IPS-15b (cell line): Measurements from ENCODE around the gene SMAD5.
A peak's percentile ranks its signal among the peaks of the same experiment; 100 is the strongest.

Source experiments
- H3K27me3 ChIP-seq: one replicate; pipeline ENCODE4 v1.6.1; 2013; ENCODE audit warnings: low read length; ENCODE audit not compliant: control insufficient read depth, insufficient read depth
- H3K36me3 ChIP-seq: one replicate; pipeline ENCODE4 v1.6.1; 2013; ENCODE audit warnings: low read length; ENCODE audit not compliant: control insufficient read depth, insufficient read depth
- H3K4me1 ChIP-seq: one replicate; pipeline ENCODE4 v1.6.1; 2013; ENCODE audit warnings: mild to moderate bottlenecking, low read length; ENCODE audit not compliant: control insufficient read depth, insufficient read depth
- H3K4me3 ChIP-seq: one replicate; pipeline ENCODE4 v1.5.1; 2013; ENCODE audit warnings: low read depth, low read length
- H3K9ac ChIP-seq: one replicate; pipeline ENCODE4 v1.6.1; 2013; ENCODE audit warnings: low read depth, mild to moderate bottlenecking, low read length
- H3K9me3 ChIP-seq: one replicate; pipeline ENCODE4 v1.6.1; 2013; ENCODE audit warnings: mild to moderate bottlenecking, low read length; ENCODE audit not compliant: control insufficient read depth, insufficient read depth

SMAD5 gene

GRCh38 chr5:136101884-136102283, 30.8 kb upstream of the SMAD5 start:
- H3K4me1 ChIP-seq = peaks cover 16% of the 10 kb centered on the region
- no peak overlapping the region for H3K4me3 ChIP-seq
- H3K9me3 ChIP-seq = no peaks in the 10 kb centered on the region
- no peaks in the 10 kb centered on the region for H3K36me3 ChIP-seq
- H3K9ac ChIP-seq = no peak overlapping the region
- H3K27me3 ChIP-seq = no peaks in the 10 kb centered on the region

GRCh38 chr5:136103118-136103517, 29.5 kb upstream of the SMAD5 start:
- Histone ChIP-seq H3K27me3 (no peaks in the 10 kb centered on the region), H3K4me1 (peaks cover 13% of the 10 kb centered on the region), H3K9me3 (no peaks in the 10 kb centered on the region), H3K9ac (no peak overlapping the region), H3K4me3 (no peak overlapping the region), H3K36me3 (no peaks in the 10 kb centered on the region)

GRCh38 chr5:136104306-136104965, 28.2 kb upstream of the SMAD5 start:
- Histone ChIP-seq H3K27me3 (no peaks in the 10 kb centered on the region), H3K4me1 (peaks cover 10% of the 10 kb centered on the region), H3K9me3 (no peaks in the 10 kb centered on the region), H3K4me3 (no peak overlapping the region), H3K9ac (peak overlapping the region; percentile 60), H3K36me3 (no peaks in the 10 kb centered on the region)

DNA sequence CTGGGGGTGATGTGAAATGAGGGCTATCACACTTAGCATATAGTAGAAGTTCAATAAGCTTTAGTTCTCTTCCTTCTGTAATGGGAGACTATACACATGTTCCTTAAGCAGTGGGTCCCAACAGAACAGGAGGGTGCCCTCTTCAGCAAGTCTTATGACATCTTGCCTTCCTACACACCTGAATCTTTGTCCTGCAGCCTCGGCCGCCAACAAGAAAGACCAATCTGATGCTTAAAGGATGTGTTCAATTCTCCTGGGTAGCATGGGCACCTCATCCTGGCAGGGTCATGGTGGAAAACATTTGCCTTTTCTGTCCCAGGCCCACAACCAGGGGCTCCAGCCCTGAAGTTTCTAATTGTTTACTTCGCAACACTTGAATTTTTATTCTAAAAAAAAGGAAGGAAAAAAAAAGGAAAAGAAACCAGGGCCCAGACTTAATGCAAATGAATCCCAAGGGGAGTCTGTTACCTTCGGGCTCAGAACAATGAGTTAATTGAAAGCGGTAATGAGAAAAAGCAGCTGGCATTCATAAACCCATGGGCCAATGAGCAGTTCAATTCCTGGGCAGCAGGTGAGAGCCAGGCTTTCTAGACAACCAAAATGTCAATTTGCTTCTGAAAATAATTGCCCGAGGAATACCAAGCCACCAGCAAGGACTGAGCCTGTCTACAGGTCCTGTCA, 26.2 kb upstream of the SMAD5 start:
- no peaks in the 10 kb centered on the region for H3K9me3 ChIP-seq
- no peaks in the 10 kb centered on the region for H3K27me3 ChIP-seq
- no peak overlapping the region for H3K9ac ChIP-seq
- H3K4me1 ChIP-seq = peaks cover 10% of the 10 kb centered on the region
- no peak overlapping the region for H3K4me3 ChIP-seq
- no peaks in the 10 kb centered on the region for H3K36me3 ChIP-seq

GRCh38 chr5:136108180-136108611, 24.4 kb upstream of the SMAD5 start:
- H3K9me3 ChIP-seq = no peaks in the 10 kb centered on the region
- H3K27me3 ChIP-seq = no peaks in the 10 kb centered on the region
- no peaks in the 10 kb centered on the region for H3K36me3 ChIP-seq
- H3K4me3 ChIP-seq = no peak overlapping the region
- no peak overlapping the region for H3K9ac ChIP-seq
- peaks cover 10% of the 10 kb centered on the region for H3K4me1 ChIP-seq

DNA sequence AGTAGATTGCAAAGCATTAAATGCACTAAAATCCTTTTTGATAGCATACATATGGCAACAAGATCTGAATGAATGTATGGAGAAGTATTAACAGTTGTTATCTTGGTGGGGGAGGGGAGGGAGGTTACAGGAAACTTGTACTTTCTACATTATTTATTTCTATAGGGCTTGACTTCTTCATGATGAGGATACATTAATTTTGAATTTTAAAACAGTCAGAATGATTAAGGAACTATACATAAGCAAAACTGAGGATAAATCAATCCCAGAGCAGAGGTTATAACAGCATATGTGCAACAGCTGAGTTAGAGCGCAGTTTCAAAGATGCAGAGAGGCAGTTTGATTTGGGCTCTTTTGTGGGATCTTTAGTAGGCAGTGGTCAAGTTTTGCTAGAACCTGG, 23.9 kb upstream of the SMAD5 start:
- no peak overlapping the region for H3K4me3 ChIP-seq
- H3K27me3 ChIP-seq = no peaks in the 10 kb centered on the region
- H3K36me3 ChIP-seq = no peaks in the 10 kb centered on the region
- no peak overlapping the region for H3K9ac ChIP-seq
- H3K9me3 ChIP-seq = no peaks in the 10 kb centered on the region
- peaks cover 10% of the 10 kb centered on the region for H3K4me1 ChIP-seq

DNA sequence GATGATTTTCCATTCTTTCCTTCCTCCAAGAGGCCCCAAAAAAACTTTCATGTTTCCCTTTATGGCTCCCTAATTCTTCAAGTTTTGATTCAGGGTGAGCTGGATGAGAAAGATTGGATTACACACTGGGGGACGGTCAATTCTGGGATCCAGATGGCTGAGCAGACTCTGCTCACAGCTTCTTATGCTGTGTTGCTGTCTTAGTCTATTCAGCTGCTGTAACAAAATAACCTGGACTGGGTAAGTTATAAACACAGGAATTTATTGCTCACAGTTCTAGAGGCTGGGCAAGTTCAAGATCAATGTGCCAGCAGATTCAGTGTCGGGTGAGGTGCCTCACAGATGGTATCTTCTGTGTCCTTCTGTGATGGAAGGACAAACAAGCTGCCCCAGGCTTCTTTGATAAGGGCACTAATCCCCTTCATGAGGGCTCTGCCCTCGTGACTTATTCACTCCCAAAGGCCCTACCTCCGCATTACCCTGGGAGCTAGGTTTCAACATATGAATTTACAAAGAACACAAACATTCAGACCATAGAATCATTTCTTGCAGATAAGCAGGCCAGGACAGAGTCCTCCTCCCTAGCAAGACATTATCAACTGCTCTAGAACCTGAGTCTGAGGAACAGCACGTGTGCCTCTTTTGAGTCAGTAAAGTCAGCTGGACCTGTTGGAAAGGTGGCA, 23.1 kb upstream of the SMAD5 start:
- H3K9ac ChIP-seq = no peak overlapping the region
- H3K36me3 ChIP-seq = no peaks in the 10 kb centered on the region
- no peaks in the 10 kb centered on the region for H3K9me3 ChIP-seq
- peaks cover 8% of the 10 kb centered on the region for H3K4me1 ChIP-seq
- H3K4me3 ChIP-seq = no peak overlapping the region
- no peaks in the 10 kb centered on the region for H3K27me3 ChIP-seq

- no peak overlapping the region for H3K9ac ChIP-seq
- no peaks in the 10 kb centered on the region for H3K4me1 ChIP-seq
- no peaks in the 10 kb centered on the region for H3K36me3 ChIP-seq
- no peaks in the 10 kb centered on the region for H3K9me3 ChIP-seq
- no peak overlapping the region for H3K4me3 ChIP-seq
- H3K27me3 ChIP-seq = peaks cover 3% of the 10 kb centered on the region
These were observed 19.0 kb upstream of the SMAD5 start for GRCh38 chr5:136113606-136114005.

DNA sequence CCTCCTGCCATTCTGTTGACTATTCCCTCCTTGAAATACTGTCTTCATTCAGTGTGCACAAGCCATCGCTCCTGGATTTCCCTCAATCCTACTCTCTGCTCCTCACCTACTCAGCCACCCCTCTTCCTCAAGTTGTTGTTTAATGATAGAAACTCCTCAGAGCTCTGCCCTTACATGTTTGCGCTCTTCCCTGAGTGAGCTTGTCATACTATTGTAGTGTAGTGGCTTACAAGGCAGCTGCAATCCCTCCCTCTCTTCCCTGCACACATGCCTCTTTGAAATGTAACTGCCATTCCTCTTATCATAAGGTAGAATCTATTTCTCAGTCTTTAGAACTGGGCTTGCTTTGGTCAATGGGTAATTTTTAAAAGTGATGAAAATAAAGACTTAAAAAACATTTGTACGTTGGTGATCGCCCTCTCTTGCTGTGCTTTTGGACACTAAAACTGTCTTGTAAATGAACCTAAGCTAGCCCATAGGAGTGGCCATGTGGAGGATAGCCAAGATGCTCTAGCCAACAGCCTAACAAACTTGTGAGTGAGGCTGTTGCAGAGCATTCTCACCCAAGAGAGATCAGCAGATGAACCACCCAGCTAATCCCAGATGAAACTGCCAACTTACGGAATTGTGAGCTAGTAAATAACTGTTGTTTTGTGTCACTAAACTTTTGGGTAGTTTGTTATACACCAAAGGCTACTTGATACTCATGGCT, 18.1 kb upstream of the SMAD5 start:
- no peaks in the 10 kb centered on the region for H3K9me3 ChIP-seq
- H3K9ac ChIP-seq = no peak overlapping the region
- H3K4me1 ChIP-seq = no peaks in the 10 kb centered on the region
- no peak overlapping the region for H3K4me3 ChIP-seq
- H3K27me3 ChIP-seq = peaks cover 3% of the 10 kb centered on the region
- H3K36me3 ChIP-seq = no peaks in the 10 kb centered on the region

DNA sequence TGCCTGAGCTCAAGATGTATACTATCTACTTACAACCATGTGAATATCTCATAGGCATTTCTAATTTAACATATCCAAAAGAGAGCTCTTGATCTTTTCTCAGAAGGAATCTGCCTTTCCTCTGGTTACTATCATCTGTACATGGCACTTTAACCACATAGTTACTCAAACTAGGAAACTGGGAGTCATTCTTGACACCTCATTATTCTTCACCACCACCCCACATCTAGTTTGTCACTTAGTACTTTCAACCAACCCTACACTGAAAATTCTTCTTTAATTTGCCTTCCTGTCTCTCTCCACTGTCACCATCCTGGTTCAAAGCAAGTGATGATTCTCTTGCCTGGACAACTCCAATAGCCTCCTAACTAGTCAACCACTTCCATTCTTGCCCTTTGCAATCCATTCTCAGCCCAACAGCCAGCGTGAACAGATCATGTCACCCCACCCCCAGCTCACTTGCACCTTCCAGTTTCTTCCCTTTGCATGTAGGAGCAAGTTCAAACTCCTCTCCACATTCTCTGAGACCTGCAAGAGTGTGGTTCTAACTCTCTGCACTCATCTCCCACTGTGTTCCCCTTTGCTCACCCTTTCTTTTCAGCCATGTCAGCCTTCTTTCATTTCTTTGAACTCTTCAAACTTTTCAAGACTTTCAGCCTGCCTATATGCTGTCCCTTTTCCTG, 17.3 kb upstream of the SMAD5 start:
- Histone ChIP-seq H3K36me3 (no peaks in the 10 kb centered on the region), H3K4me3 (no peak overlapping the region), H3K4me1 (no peaks in the 10 kb centered on the region), H3K9ac (no peak overlapping the region), H3K27me3 (peaks cover 3% of the 10 kb centered on the region), H3K9me3 (no peaks in the 10 kb centered on the region)

DNA sequence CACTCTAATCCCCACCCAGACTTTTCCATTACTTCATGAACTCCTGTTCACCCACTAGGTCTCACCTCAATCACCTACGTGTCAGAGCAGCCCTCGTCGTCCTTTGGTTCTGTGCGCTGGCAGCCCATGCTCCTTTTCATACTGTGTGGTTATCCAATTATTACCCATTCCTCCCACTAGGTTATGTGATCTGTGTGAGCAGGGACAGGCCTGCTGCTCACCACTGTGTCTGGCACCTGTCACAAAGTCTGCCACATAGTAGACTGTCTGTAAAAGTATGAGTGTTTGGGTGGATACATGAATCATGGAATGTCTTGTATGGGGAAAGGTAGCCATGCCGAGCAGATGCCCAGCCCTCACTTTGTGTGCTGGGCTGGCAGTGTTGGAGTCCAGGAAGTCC, 12.1 kb upstream of the SMAD5 start:
- Histone ChIP-seq H3K9ac (no peak overlapping the region), H3K27me3 (peaks cover 1% of the 10 kb centered on the region), H3K9me3 (no peaks in the 10 kb centered on the region), H3K4me1 (no peaks in the 10 kb centered on the region), H3K4me3 (no peak overlapping the region), H3K36me3 (no peaks in the 10 kb centered on the region)
